Loucy (cell line): ENCODE results near the gene ITCH.

Experiments
- CTCF ChIP-seq: fragments of 200-600 bp; sonication (generic); conservative IDR thresholded peaks from 2 replicates; pipeline ENCODE4 v1.5.1; 2014; ENCODE audit warnings: mild to moderate bottlenecking, antibody characterized with exemption, low read length
- EZH2phosphoT487 ChIP-seq: fragments of 200-600 bp; IDR thresholded peaks from 2 replicates; pipeline ENCODE4 v1.6.1; 2018; ENCODE audit warnings: antibody characterized with exemption, mild to moderate bottlenecking, moderate library complexity, borderline replicate concordance

- TF ChIP-seq CTCF = no peak
- TF ChIP-seq EZH2phosphoT487 = no peak
Observed at GRCh38 chr20:34559311-34560140, 196.5 kb downstream of the ITCH start.
